ENCODE data around the gene ZNF679. TPM values are rescaled to one million over a fixed set of nuclear protein-coding genes. Genes with fewer than 3 reads are reported as not detected.
A peak's percentile ranks its signal among the peaks of the same experiment; 100 is the strongest.
"Not testable (repeated sequence)": the region's sequence is repeated elsewhere in the genome, so short reads cannot be mapped to it uniquely, and the experiment has no call there.

Gene ZNF679
- not detected for polyA plus RNA-seq (ENCODE audit: insufficient read depth in 1 of 5, insufficient read length in 5 of 5, low replicate concordance in 1 of 5)
- long read RNA-seq, donor 1, result 0 reads
- long read RNA-seq, donor 2, result 0 reads
- long read RNA-seq, donor 3, result 0 reads
- long read RNA-seq, donor 4, result 0 reads
- long read RNA-seq, donor 5, result 0 reads
- long read RNA-seq, donor 6, result 0 reads
- long read RNA-seq, donor 7, result 0 reads
- long read RNA-seq, donor 8, result 0 reads

GRCh38 chr7:64228174-64228573, at the start of gene ZNF679:
Gene ZNF679, plus strand, starts transcription at chr7:64228474. Its CDS starts 20,644 bp downstream, at chr7:64249118.
- not testable (repeated sequence) for DNase-seq

- DNase-seq, result no peak
Observed at GRCh38 chr7:64180989-64181388, 47.3 kb upstream of the ZNF679 start.

- DNase-seq, result no peak
Observed at GRCh38 chr7:64181586-64181985, 46.7 kb upstream of the ZNF679 start.

GRCh38 chr7:64182036-64182790, 46.1 kb upstream of the ZNF679 start:
- DNase-seq, result no peak

- DNase-seq, result no peak
Observed at GRCh38 chr7:64183126-64183742, 45.0 kb upstream of the ZNF679 start.

GRCh38 chr7:64183827-64184372, 44.4 kb upstream of the ZNF679 start:
- DNase-seq, result no peak

GRCh38 chr7:64184376-64184775, 43.9 kb upstream of the ZNF679 start:
- no peak for DNase-seq

- no peak for DNase-seq
Observed at GRCh38 chr7:64187408-64187807, 40.9 kb upstream of the ZNF679 start.

GRCh38 chr7:64192148-64192704, 36.0 kb upstream of the ZNF679 start:
- no peak for DNase-seq

- no peak for DNase-seq
Observed at GRCh38 chr7:64192775-64193174, 35.5 kb upstream of the ZNF679 start.

- no peak for DNase-seq
Observed at GRCh38 chr7:64206903-64207302, 21.4 kb upstream of the ZNF679 start, which contains the start of gene ZNF735. Gene ZNF735, plus strand, starts transcription at chr7:64207203. Its CDS starts 0 bp downstream, at chr7:64207203.

GRCh38 chr7:64219710-64220298, 8.5 kb upstream of the ZNF679 start:
- not testable (repeated sequence) for DNase-seq

- no peak for DNase-seq
Observed at GRCh38 chr7:64223366-64223765, 4.9 kb upstream of the ZNF679 start.

GRCh38 chr7:64266341-64266919, 38.2 kb downstream of the ZNF679 start:
- no peak for DNase-seq

- no peak for DNase-seq
Observed at GRCh38 chr7:64277630-64278029, 49.4 kb downstream of the ZNF679 start.

GRCh38 chr7:64294701-64295420, 66.6 kb downstream of the ZNF679 start:
- DNase-seq, result no peak

- DNase-seq, result not testable (repeated sequence)
Observed at GRCh38 chr7:64297418-64297817, 69.1 kb downstream of the ZNF679 start.

GRCh38 chr7:64300641-64301405, 72.5 kb downstream of the ZNF679 start:
- no peak for DNase-seq

- peak; percentile 91 to 92 for DNase-seq
Observed at GRCh38 chr7:64307254-64308015, 79.2 kb downstream of the ZNF679 start.

All from right lung (tissue), 10 donors.